ENCODE measurements around the gene SMS. TPM values are rescaled to one million over a fixed set of nuclear protein-coding genes. Genes with fewer than 3 reads are reported as not detected.
"Not testable (repeated sequence)": the region's sequence is repeated elsewhere in the genome, so short reads cannot be mapped to it uniquely, and the experiment has no call there.

The SMS gene
- total RNA-seq, 1 experiment from 2014 or later: 172 TPM

GRCh38 chrX:21953195-21953830, 12.8 kb downstream of the SMS start:
- in situ Hi-C loops (cut with HindIII; ENCODE audit: low pct_unique_long_range_greater_than_20kb, low sequenced_read_pairs); ATAC-seq; H3K27ac ChIP-seq (ENCODE audit: low read length); DNase-seq (ENCODE audit: low read depth, low spot score); intact Hi-C loops (cut with micrococcal nuclease; ENCODE audit: unreplicated experiment); H3K4me3 ChIP-seq (ENCODE audit: low read depth in 2 of 2, low read length in 2 of 2); H3K9me3 ChIP-seq (ENCODE audit: control insufficient read depth, insufficient read depth, low read depth, low read length); H3K27me3 ChIP-seq (ENCODE audit: control insufficient read depth, insufficient read depth, low read length); BruUV-seq (replicated peaks); CTCF ChIA-PET; H3K36me3 ChIP-seq (ENCODE audit: control insufficient read depth, insufficient read depth, low read length); POLR2A ChIA-PET: not testable (repeated sequence)
- peaks cover 28% of the 10 kb centered on the region for H3K4me1 ChIP-seq (ENCODE audit: control insufficient read depth, insufficient read depth, low read length)

GRCh38 chrX:21955403-21956189, 15.1 kb downstream of the SMS start:
- Histone ChIP-seq H3K27me3 (ENCODE audit: control insufficient read depth, insufficient read depth, low read length) (no peaks in the 10 kb centered on the region), H3K27ac (ENCODE audit: low read length) (no peak overlapping the region), H3K9me3 (ENCODE audit: control insufficient read depth, insufficient read depth, low read depth, low read length) (no peaks in the 10 kb centered on the region), H3K36me3 (ENCODE audit: control insufficient read depth, insufficient read depth, low read length) (no peaks in the 10 kb centered on the region; the same call in 1 of the 2 replicates), H3K4me3 (ENCODE audit: low read depth in 2 of 2, low read length in 2 of 2) (no peak overlapping the region), H3K4me1 (ENCODE audit: control insufficient read depth, insufficient read depth, low read length) (peaks cover 34% of the 10 kb centered on the region)
- TF ChIP-seq POLR2AphosphoS5 (IDR thresholded peaks at IDR 0.05; ENCODE audit: low read depth, low read length): no peak
- TF ChIP-seq TCF7L2 (IDR thresholded peaks at IDR 0.05; ENCODE audit: low read depth, low read length): no peak
- no peak for TF ChIP-seq CTCF (IDR thresholded peaks at IDR 0.05)
- no peak for TF ChIP-seq SIN3A (IDR thresholded peaks at IDR 0.05; ENCODE audit: borderline replicate concordance, insufficient read depth, low read depth, low read length)
- no peak for TF ChIP-seq REST (IDR thresholded peaks at IDR 0.05; ENCODE audit: insufficient read depth in 1 of 2, low read depth in 2 of 2, low read length in 1 of 2)
- DNase-seq (ENCODE audit: low read depth, low spot score): no peak
- POLR2A ChIA-PET: no interaction called here
- in situ Hi-C loops (cut with HindIII; ENCODE audit: low pct_unique_long_range_greater_than_20kb, low sequenced_read_pairs): no loop called here
- no TSS peak for BruUV-seq (replicated peaks)
- CTCF ChIA-PET: no interaction called here
- intact Hi-C loops (cut with micrococcal nuclease; ENCODE audit: unreplicated experiment): no loop called here
- no peak for ATAC-seq

GRCh38 chrX:21956783-21957182, 16.3 kb downstream of the SMS start:
- ATAC-seq: no peak
- H3K27ac ChIP-seq (ENCODE audit: low read length): no peak overlapping the region
- no peaks in the 10 kb centered on the region for H3K27me3 ChIP-seq (ENCODE audit: control insufficient read depth, insufficient read depth, low read length)
- H3K36me3 ChIP-seq (ENCODE audit: control insufficient read depth, insufficient read depth, low read length): no peaks in the 10 kb centered on the region; the same call in 1 of the 2 replicates
- H3K4me3 ChIP-seq (ENCODE audit: low read depth in 2 of 2, low read length in 2 of 2): no peak overlapping the region
- peaks cover 42% of the 10 kb centered on the region for H3K4me1 ChIP-seq (ENCODE audit: control insufficient read depth, insufficient read depth, low read length)
- H3K9me3 ChIP-seq (ENCODE audit: control insufficient read depth, insufficient read depth, low read depth, low read length): no peaks in the 10 kb centered on the region
- no peak for TF ChIP-seq SIN3A (IDR thresholded peaks at IDR 0.05; ENCODE audit: borderline replicate concordance, insufficient read depth, low read depth, low read length)
- TF ChIP-seq CTCF (IDR thresholded peaks at IDR 0.05): no peak
- no peak for TF ChIP-seq POLR2AphosphoS5 (IDR thresholded peaks at IDR 0.05; ENCODE audit: low read depth, low read length)
- in situ Hi-C loops (cut with HindIII; ENCODE audit: low pct_unique_long_range_greater_than_20kb, low sequenced_read_pairs): no loop called here
- intact Hi-C loops (cut with micrococcal nuclease; ENCODE audit: unreplicated experiment): no loop called here
- no peak for DNase-seq (ENCODE audit: low read depth, low spot score)
- CTCF ChIA-PET: no interaction called here
- POLR2A ChIA-PET: no interaction called here
- no TSS peak for BruUV-seq (replicated peaks)
